Keratinocyte (primary cell): ENCODE measurements around the gene TRIM60.

Experiments used
- CTCF ChIP-seq, 3 experiments: IDR thresholded peaks in 1 of 3; conservative IDR thresholded peaks in 1 of 3; optimal IDR thresholded peaks in 1 of 3; 2 replicates in 2 of 3; 3 replicates in 1 of 3; pipeline versions ENCODE3 to v1.5.1; 2011; ENCODE audit warnings: low read length in 3 of 3, mild to moderate bottlenecking in 3 of 3, moderate library complexity in 2 of 3, control low read depth in 1 of 3, inconsistent platforms in 1 of 3; ENCODE audit not compliant: insufficient read depth in 2 of 3; ENCODE audit errors: extremely low read depth in 1 of 3
- EZH2 ChIP-seq: IDR thresholded peaks from one replicate; pipeline ENCODE4 v1.6.1; 2012; ENCODE audit warnings: inconsistent platforms, mild to moderate bottlenecking, low read length, moderate library complexity

- TF ChIP-seq CTCF (optimal IDR thresholded peaks at IDR 0.05 in 1 of 3, IDR thresholded peaks at IDR 0.05 in 1 of 3, conservative IDR thresholded peaks at IDR 0.05 in 1 of 3; ENCODE audit: extremely low read depth in 1 of 3, insufficient read depth in 2 of 3, low read length in 3 of 3) (no peak), EZH2 (no peak)
Observed at GRCh38 chr4:165053645-165054044, 21.8 kb downstream of the TRIM60 start, which contains the start of gene TRIM75.
